GM12878 (cell line): ENCODE results near the gene DIDO1. TPM values are rescaled to one million over a fixed set of nuclear protein-coding genes. Genes with fewer than 3 reads are reported as not detected.

Experiments
- IKZF1 ChIP-seq: fragments of 450-650 bp; conservative IDR thresholded peaks from 2 replicates; pipeline ENCODE4 v1.6.1; 2017; ENCODE audit warnings: antibody characterized with exemption, mild to moderate bottlenecking
- MXI1 ChIP-seq: fragments of 150-350 bp; IDR thresholded peaks from 2 replicates; pipeline ENCODE4 v1.6.1; 2011; ENCODE audit warnings: low read depth, mild to moderate bottlenecking, inconsistent platforms, low read length, improper control_type of control experiment
- NKRF ChIP-seq: fragments of 450-650 bp; conservative IDR thresholded peaks from 2 replicates; pipeline ENCODE4 v1.6.1; 2017; ENCODE audit warnings: mild to moderate bottlenecking, moderate library complexity
- NRF1 ChIP-seq: conservative IDR thresholded peaks from 2 replicates; pipeline ENCODE4 v1.6.1; 2011; ENCODE audit warnings: mild to moderate bottlenecking, low read depth, low read length, improper control_type of control experiment
- PKNOX1 ChIP-seq: fragments of 450-650 bp; IDR thresholded peaks from 2 replicates; pipeline ENCODE4 v1.6.1; 2016; ENCODE audit warnings: mild to moderate bottlenecking
- POLR2A ChIP-seq: IDR thresholded peaks from 2 replicates; pipeline ENCODE4 v1.6.1; 2011; ENCODE audit warnings: low read depth, mild to moderate bottlenecking, low read length
- RUNX3 ChIP-seq: IDR thresholded peaks from 2 replicates; pipeline ENCODE4 v1.6.1; 2012; ENCODE audit warnings: low read length, inconsistent platforms
- STAT1 ChIP-seq: fragments of 450-650 bp; conservative IDR thresholded peaks from 2 replicates; pipeline ENCODE4 v1.6.1; 2014; ENCODE audit warnings: antibody characterized with exemption, mild to moderate bottlenecking
- ZBTB33 ChIP-seq: fragments of 450-650 bp; IDR thresholded peaks from 2 replicates; pipeline ENCODE4 v1.6.1; 2017; ENCODE audit warnings: mild to moderate bottlenecking
- ZNF24 ChIP-seq: fragments of 450-650 bp; IDR thresholded peaks from 2 replicates; pipeline ENCODE4 v1.6.1; 2017; ENCODE audit warnings: antibody characterized with exemption, mild to moderate bottlenecking
- polyA plus RNA-seq, 11 experiments: library from polyadenylated mRNA; depleted of rRNA in 4 of 11; unstranded in 6 of 11; stranded (reverse) in 5 of 11; fragments of >200 nt; fragmentation: Nextera tagmentation in 4 of 11; fragmentation: Illumina TruSeq in 1 of 11; extraction: Ambion mirVana in 4 of 11; extraction: Trizol in 1 of 11; gene quantifications; 1 replicate in 1 of 11; 2 replicates in 10 of 11; pipeline versions ENCODE4 v1.2.1 to v1.2.3, GENCODE V29; 2011 to 2016; ENCODE audit warnings: inconsistent platforms in 2 of 11, missing spikeins in 2 of 11, low read depth in 1 of 11
- total RNA-seq, 4 experiments: library from RNA; depleted of rRNA in 3 of 4; stranded (reverse); fragments of >200 nt in 3 of 4; fragmentation: Illumina TruSeq in 1 of 4; extraction: Trizol in 1 of 4; gene quantifications; 2 replicates each; pipeline versions ENCODE4 v1.2.1 to v1.2.3, GENCODE V29; 2013 to 2021

Gene DIDO1
- total and polyA plus RNA-seq, 10 of the 15 experiments (the other 5 are each of a cell fraction or from before 2014, with no cell fraction given), result 5.5 to 56.4 (median 38.4) TPM

- TF ChIP-seq STAT1 (no peak), IKZF1 (peak; percentile 18; the same call in 1 of the 2 replicates), MXI1 (no peak), POLR2A (peak; percentile 38), ZBTB33 (peak; percentile 60; the same call in 1 of the 2 replicates), NKRF (no peak), ZNF24 (no peak), NRF1 (peak; percentile 24; the same call in 1 of the 2 replicates), RUNX3 (peak; percentile 2; the same call in 1 of the 2 replicates), PKNOX1 (peak; percentile 46; the same call in 1 of the 2 replicates)
These were observed 64.5 kb downstream of the DIDO1 start, which contains the start of gene TCFL5 (continued) for GRCh38 chr20:62861726-62862336.
